ENCODE measurements around the gene RGL1.

- TF ChIP-seq REST (tag by site-specific recombination; IDR thresholded peaks at IDR 0.05) (no peak), CTCF (tag by site-specific recombination; IDR thresholded peaks at IDR 0.05) (no peak), GFI1B (tag by site-specific recombination; IDR thresholded peaks at IDR 0.05) (no peak), BCL11A (tag by site-specific recombination; IDR thresholded peaks at IDR 0.05; ENCODE audit: low read depth) (no peak), ZBTB11 (tag by site-specific recombination; conservative IDR thresholded peaks at IDR 0.05; ENCODE audit: low read depth) (no peak), ZNF350 (tag by site-specific recombination; IDR thresholded peaks at IDR 0.05) (no peak), ZNF670 (tag by site-specific recombination; IDR thresholded peaks at IDR 0.05; ENCODE audit: low read depth) (no peak), PRDM10 (tag by site-specific recombination; IDR thresholded peaks at IDR 0.05) (no peak), SETDB1 (IDR thresholded peaks at IDR 0.05; ENCODE audit: insufficient read length, low read length) (no peak), ZNF335 (tag by site-specific recombination; conservative IDR thresholded peaks at IDR 0.05) (no peak)
Measured at GRCh38 chr1:183946320-183946613, 141.3 kb downstream of the RGL1 start.
